GM04504 (cell line): ENCODE results near the gene PPP3R1.

Experiments used
- DNase-seq: peaks from one replicate; pipeline ENCODE4 v3.0.0-alpha.2; 2012; ENCODE audit warnings: low read depth

PPP3R1 gene

GRCh38 chr2:68252400-68253218 lies at the start of gene PPP3R1:
Gene PPP3R1 (minus strand): TSS chr2:68252532. CDS start chr2:68252127, 405 bp downstream.
- peak; percentile 94 for DNase-seq

GRCh38 chr2:68295516-68295915 lies 43.2 kb upstream of the PPP3R1 start:
- DNase-seq, result no peak

GRCh38 chr2:68294913-68295312 lies 42.6 kb upstream of the PPP3R1 start:
- no peak for DNase-seq

GRCh38 chr2:68294187-68294586 lies 41.9 kb upstream of the PPP3R1 start:
- no peak for DNase-seq

GRCh38 chr2:68293755-68294154 lies 41.4 kb upstream of the PPP3R1 start:
- no peak for DNase-seq

- no peak for DNase-seq
Observed at GRCh38 chr2:68293024-68293423, 40.7 kb upstream of the PPP3R1 start.

GRCh38 chr2:68292108-68292710 lies 39.9 kb upstream of the PPP3R1 start:
- no peak for DNase-seq

- DNase-seq, result no peak
Observed at GRCh38 chr2:68291314-68291713, 39.0 kb upstream of the PPP3R1 start.

- no peak for DNase-seq
Observed at GRCh38 chr2:68290901-68291300, 38.6 kb upstream of the PPP3R1 start.

GRCh38 chr2:68287580-68288441 lies 35.5 kb upstream of the PPP3R1 start:
- DNase-seq, result peak; percentile 35

- DNase-seq, result peak; percentile 80
Observed at GRCh38 chr2:68284896-68285295, 32.6 kb upstream of the PPP3R1 start.

- no peak for DNase-seq
Observed at GRCh38 chr2:68283419-68283812, 31.1 kb upstream of the PPP3R1 start.

- DNase-seq, result no peak
Observed at GRCh38 chr2:68282811-68283418, 30.6 kb upstream of the PPP3R1 start.

- no peak for DNase-seq
Observed at GRCh38 chr2:68280796-68281195, 28.5 kb upstream of the PPP3R1 start.

- DNase-seq, result no peak
Observed at GRCh38 chr2:68280348-68280747, 28.0 kb upstream of the PPP3R1 start.

- DNase-seq, result no peak
Observed at GRCh38 chr2:68279691-68280090, 27.4 kb upstream of the PPP3R1 start.

- DNase-seq, result no peak
Observed at GRCh38 chr2:68278169-68278568, 25.8 kb upstream of the PPP3R1 start.

GRCh38 chr2:68274022-68274421 lies 21.7 kb upstream of the PPP3R1 start:
- no peak for DNase-seq

- DNase-seq, result no peak
Observed at GRCh38 chr2:68272246-68272994, 20.1 kb upstream of the PPP3R1 start.

- DNase-seq, result no peak
Observed at GRCh38 chr2:68266655-68267054, 14.3 kb upstream of the PPP3R1 start.

- no peak for DNase-seq
Observed at GRCh38 chr2:68263632-68264031, 11.3 kb upstream of the PPP3R1 start.

- no peak for DNase-seq
Observed at GRCh38 chr2:68258851-68259250, 6.5 kb upstream of the PPP3R1 start.
